HG02885 (cell line): Measurements from ENCODE around the gene SMYD3.

ENCODE experiments used
- ATAC-seq: cut with Tn5 transposase; IDR thresholded peaks from one replicate; pipeline ENCODE4 v1.9.1; 2021; ENCODE audit warnings: mild to moderate bottlenecking; ENCODE audit not compliant: unreplicated experiment, poor library complexity

Gene SMYD3

DNA sequence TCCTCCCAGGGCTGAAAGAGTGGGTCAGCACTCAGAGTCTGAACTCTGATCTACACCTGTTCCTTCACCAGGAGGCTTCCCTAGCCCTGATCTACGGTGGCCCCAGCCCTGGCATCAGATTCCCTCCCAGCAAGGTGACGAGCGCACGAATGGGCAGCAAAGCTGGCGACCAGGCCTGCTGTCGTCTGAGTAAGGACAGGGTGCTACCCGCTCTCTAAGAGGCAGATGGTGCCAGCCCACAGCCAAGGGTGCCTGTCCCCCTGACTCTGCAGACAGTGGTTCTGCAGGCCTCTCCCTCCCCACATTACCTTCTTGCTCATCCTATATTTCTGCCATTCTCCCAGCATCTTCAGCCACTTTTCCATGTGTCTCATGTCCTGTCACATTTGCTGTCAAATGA, 10.3 kb upstream of the SMYD3 start:
- ATAC-seq = no peak

- no peak for ATAC-seq
Observed at GRCh38 chr1:246516126-246516525, 9.0 kb upstream of the SMYD3 start.

GRCh38 chr1:246515390-246516005, 8.4 kb upstream of the SMYD3 start:
- ATAC-seq = no peak

DNA sequence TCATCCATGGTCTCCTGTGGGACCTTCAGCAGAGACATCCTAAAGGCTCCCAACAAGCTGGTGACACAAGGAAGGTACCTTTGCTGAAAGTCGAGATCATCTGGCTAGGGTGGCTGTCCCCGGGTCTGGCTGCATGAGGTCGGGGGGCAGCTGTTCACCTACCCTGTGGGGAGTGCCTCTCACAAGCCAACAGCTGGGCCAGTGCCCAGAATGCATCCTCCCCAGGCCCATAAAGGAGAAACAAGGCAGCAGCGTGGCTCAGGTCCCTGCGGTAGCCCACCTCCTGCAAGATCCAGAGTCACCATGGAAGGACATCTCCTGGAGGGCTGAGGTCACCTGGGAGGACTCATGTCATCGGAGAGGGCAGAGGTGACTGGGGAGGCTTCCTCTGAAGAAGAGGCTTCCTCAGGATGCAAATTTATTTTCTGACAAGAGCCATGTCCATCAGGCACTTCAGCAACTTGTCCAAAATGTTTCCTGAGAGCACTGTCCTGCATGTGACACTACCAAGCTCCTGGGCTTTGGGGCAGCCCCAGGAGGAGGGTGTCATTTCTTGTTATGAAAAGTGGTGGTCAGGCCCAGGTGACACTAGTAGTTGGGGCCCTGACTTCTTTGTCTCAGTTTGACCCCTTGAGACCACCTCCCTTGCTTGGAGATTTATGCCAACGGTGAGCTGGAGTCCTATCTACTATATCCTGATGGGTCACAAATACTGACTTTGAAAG, 6.7 kb upstream of the SMYD3 start:
- no peak for ATAC-seq

GRCh38 chr1:246513041-246513440, 6.0 kb upstream of the SMYD3 start:
- no peak for ATAC-seq

- ATAC-seq = no peak
Observed at GRCh38 chr1:246512635-246513034, 5.6 kb upstream of the SMYD3 start.

- ATAC-seq = no peak
Observed at GRCh38 chr1:246512230-246512629, 5.2 kb upstream of the SMYD3 start.

DNA sequence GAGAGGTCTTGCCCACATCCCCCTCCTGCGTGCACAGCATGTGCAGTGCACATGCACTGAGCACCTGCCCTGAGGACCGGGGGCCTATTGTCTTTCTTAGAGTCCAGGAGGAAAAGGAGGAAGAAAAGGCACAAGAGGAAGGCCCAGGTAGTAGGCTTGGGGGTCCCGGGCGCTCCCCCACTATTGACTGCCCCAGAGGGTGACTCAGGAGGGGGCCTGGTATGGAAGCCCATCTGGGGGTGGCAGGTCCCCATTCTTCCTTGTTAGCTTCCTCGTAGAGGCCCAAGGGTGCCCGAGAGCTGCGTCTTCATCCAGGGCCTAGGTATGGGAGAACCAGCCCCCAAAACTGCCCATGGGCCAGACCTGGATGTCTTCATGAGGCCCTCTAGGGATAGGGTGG, 4.1 kb upstream of the SMYD3 start:
- ATAC-seq = no peak

DNA sequence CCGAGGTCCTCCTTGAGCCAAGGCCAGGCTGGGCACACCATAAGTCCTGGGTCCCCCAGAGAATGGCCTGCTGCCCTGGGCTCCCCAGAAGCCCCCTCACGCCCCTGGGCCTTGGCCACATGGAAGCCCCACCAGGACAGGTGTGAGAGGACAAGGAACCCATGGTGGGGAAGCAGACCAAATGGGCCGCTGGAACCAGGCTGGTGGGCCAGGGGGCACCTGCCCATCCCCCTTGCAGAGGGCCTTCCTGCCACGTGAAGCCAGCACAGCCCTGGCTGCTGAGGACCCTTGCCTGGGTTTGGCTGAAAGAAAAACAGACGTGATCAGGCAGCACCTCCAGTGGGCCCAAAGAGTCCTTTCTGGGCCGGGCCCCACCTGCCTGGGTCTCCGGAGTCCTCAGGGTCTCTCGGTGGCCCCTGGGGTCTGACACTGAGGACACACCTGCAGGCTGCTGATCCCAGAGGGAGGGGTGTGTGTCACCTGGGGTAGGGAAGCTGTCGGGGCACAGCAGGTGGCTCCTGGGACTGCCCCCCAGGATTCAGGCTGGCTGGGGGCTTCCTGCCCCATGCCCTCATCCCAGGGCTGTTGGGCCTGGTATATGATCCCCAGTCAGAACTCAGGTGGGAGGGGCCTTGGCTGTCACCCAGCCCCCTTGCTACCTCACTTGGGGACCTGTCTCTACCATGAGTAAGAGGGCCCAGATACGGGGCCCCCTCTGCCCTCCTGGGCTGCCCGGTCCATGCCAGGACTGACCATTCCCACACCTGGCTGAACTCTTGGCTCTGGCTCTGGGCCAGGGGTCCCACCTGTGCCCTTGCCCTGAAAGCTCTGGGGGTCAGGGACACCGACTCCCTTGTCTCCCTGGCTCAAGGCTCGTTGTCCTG, 3.3 kb upstream of the SMYD3 start:
- no peak for ATAC-seq

DNA sequence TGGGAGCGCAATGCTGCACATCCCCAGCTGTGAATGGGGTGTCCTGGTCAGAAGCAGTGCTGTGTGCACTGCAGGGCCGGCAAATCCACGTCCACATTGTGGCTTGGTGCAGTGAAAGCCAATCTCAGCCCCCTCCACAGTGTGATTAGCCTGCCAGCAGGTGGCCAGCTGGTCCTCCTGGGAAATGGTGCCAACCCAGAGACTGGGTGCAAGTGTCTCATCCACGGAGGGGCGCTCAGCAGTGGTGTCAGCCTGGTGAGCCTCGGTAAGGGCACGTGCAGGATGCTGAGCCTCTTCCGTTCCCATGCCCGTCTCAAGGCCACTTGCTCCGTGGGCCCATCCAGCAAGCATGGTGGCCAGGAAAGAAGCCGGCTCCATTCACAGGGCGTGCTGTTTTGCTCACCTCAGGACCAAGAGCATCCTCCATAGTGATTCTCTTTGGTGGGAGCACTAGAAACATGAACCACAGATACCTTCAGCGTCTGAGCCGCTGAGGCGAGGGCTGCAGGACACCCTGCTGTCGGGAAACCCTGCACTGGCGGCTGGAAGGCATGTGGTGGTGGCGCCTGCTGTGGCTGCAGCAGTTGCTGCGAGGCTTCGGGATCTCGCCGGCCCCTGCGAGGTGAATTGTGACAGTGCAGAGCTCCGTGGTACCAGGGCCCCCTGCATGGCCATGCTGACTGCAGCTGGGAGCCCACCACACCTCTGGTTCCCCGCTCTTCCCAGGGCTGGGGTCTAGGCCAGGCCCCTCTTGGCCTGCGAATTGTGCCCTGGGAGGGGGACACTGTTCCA, 2.0 kb upstream of the SMYD3 start:
- no peak for ATAC-seq

DNA sequence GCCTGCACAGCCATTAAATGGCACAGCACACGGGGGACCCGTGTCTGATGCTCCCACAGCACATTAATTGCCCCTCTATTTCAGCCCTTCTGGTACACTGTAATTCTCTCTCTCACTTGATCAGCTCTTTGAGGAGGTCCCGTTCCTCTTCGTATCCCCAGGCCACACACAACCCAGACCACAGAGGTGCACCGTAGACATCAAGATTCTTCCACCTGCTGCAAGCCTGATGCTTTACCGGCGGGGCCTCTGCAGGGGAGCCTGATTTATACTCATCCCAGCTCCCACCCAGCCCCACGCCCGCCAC, 759 bp downstream of the SMYD3 start:
- peak; percentile 23 for ATAC-seq

- no peak for ATAC-seq
Observed at GRCh38 chr1:246503341-246503740, 3.7 kb downstream of the SMYD3 start.

GRCh38 chr1:246497331-246497915, 9.7 kb downstream of the SMYD3 start:
- peak; percentile 74 for ATAC-seq

DNA sequence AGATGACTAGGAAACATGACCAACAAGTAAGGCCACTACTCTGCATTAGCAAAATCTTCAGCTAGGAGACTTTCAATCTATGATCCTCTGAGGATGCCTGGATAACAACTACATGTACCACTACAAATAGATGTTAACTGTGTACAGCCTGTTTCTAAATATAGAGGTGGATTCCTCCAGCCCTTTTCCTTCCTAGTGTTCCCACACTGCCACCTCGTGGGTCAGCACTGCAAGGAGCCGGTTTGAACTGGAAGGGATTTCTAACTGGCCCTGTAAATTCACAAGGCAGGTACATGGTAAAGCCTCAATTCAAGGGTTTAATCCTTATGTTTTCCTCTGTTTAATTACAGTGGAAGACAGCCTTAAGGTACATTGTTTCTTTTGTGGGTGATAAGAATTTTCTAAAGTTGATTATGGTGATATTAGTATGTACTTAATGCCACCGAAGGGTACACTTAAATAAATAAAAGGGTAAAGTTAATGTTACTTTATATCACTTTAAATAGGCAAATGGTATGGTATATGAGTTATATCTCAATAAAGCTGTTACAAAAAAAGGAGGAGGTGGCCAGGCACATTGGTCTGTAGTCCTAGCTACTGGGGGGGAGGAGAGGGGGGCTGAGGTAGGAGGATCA, 14.4 kb downstream of the SMYD3 start:
- peak; percentile 60 for ATAC-seq

- no peak for ATAC-seq
Observed at GRCh38 chr1:246491551-246492053, 15.5 kb downstream of the SMYD3 start.

DNA sequence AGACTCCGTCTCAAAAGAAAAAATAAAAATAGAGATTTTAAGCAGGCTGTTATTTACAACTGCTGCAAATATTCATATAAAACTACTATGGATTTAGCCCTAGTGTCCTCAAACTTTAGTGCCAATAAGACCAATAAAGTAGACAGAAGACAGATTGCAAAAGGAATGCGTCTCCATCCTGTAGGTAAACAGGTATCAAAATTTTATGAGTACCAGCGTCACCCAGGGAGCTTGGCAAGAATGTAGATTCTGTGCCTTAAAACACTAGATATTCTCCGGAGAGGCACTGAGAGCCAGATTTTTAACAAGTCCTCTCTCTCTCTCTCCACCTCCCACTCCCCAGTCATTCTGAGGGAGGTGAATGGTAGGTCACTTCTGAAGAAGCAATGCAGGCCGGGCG, 18.4 kb downstream of the SMYD3 start:
- no peak for ATAC-seq

- ATAC-seq = no peak
Observed at GRCh38 chr1:246483569-246483933, 23.5 kb downstream of the SMYD3 start.

- ATAC-seq = peak; percentile 73
Observed at GRCh38 chr1:246482805-246483568, 24.1 kb downstream of the SMYD3 start.

DNA sequence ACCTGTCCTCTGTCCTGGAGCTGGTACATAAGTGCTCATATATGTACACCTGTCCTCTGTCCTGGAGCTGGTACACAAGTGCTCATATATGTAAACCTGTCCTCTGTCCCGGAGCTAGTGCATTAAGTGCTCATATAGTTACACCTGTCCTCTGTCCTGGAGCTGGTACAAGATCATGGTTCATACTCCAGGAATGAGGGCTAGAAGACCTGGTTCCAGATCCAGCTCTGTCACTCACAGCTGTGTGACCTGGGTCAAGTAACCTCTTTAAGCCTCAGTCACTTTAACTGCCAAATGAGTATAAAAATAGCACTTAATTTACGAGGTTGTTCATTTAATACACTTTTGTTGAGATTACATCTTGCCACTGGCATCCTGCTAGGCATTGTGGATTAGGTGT, 28.0 kb downstream of the SMYD3 start:
- no peak for ATAC-seq
